GM12892 (cell line): Measurements from ENCODE around the gene TOGARAM1.

Experiments used
- DNase-seq: peaks from one replicate; pipeline ENCODE4 v3.0.0; 2011; ENCODE audit not compliant: insufficient read length
- FAIRE-seq: peaks from 2 replicates; lab custom pipeline; 2011; peaks lifted over from hg19 to GRCh38; lab: Jason Lieb, UNC
- POLR2A ChIP-seq: IDR thresholded peaks from 2 replicates; pipeline ENCODE4 v1.6.1; 2011; ENCODE audit warnings: low read depth, low read length, control low read depth
- POLR2AphosphoS5 ChIP-seq: IDR thresholded peaks from 2 replicates; pipeline ENCODE4 v1.6.1; 2011; ENCODE audit warnings: low read depth, low read length, control low read depth
- TAF1 ChIP-seq: IDR thresholded peaks from 2 replicates; pipeline ENCODE4 v1.6.1; 2011; ENCODE audit warnings: low read depth, mild to moderate bottlenecking, control low read depth, low read length, borderline replicate concordance

Gene TOGARAM1

GRCh38 chr14:44995770-44996294, 33.8 kb downstream of the TOGARAM1 start:
- no peak for DNase-seq
- FAIRE-seq: no peak
- TF ChIP-seq POLR2A: no peak
- no peak for TF ChIP-seq POLR2AphosphoS5
- no peak for TF ChIP-seq TAF1

- no peak for FAIRE-seq
- no peak for DNase-seq
- TF ChIP-seq POLR2AphosphoS5: no peak
- no peak for TF ChIP-seq TAF1
- no peak for TF ChIP-seq POLR2A
Measured at GRCh38 chr14:45003924-45004323, 41.9 kb downstream of the TOGARAM1 start.

GRCh38 chr14:45015133-45015532, 53.1 kb downstream of the TOGARAM1 start:
- no peak for FAIRE-seq
- no peak for DNase-seq
- no peak for TF ChIP-seq POLR2AphosphoS5
- TF ChIP-seq POLR2A: no peak
- no peak for TF ChIP-seq TAF1

- TF ChIP-seq POLR2A (no peak), POLR2AphosphoS5 (no peak), TAF1 (no peak)
- FAIRE-seq (peak; percentile 67), DNase-seq (no peak)
Measured at GRCh38 chr14:45028107-45028626, 66.2 kb downstream of the TOGARAM1 start.

GRCh38 chr14:45034730-45035129, 72.7 kb downstream of the TOGARAM1 start:
- FAIRE-seq: no peak
- no peak for TF ChIP-seq POLR2AphosphoS5
- TF ChIP-seq POLR2A: no peak
- TF ChIP-seq TAF1: no peak
- no peak for DNase-seq

- no peak for DNase-seq
- FAIRE-seq: no peak
- TF ChIP-seq POLR2A (no peak), TAF1 (no peak), POLR2AphosphoS5 (no peak)
Measured at GRCh38 chr14:45038256-45038655, 76.3 kb downstream of the TOGARAM1 start.

- no peak for FAIRE-seq
- no peak for DNase-seq
- TF ChIP-seq POLR2AphosphoS5 (no peak), POLR2A (no peak), TAF1 (no peak)
Measured at GRCh38 chr14:45038865-45039264, 76.9 kb downstream of the TOGARAM1 start.

GRCh38 chr14:45039390-45039789, 77.4 kb downstream of the TOGARAM1 start:
- FAIRE-seq: no peak

GRCh38 chr14:45041641-45042040, 79.7 kb downstream of the TOGARAM1 start:
- no peak for FAIRE-seq
- TF ChIP-seq TAF1: no peak
- no peak for TF ChIP-seq POLR2AphosphoS5
- no peak for TF ChIP-seq POLR2A

More at GRCh38 chr14:45039390-45039789, 77.4 kb downstream of the TOGARAM1 start:
- TF ChIP-seq TAF1 (no peak), POLR2AphosphoS5 (no peak), POLR2A (no peak)
- no peak for DNase-seq

GRCh38 chr14:45044638-45045037, 82.6 kb downstream of the TOGARAM1 start:
- TF ChIP-seq POLR2AphosphoS5 (no peak), TAF1 (no peak)
- FAIRE-seq (no peak), DNase-seq (no peak)

More at GRCh38 chr14:45041641-45042040, 79.7 kb downstream of the TOGARAM1 start:
- DNase-seq: no peak

GRCh38 chr14:45048385-45048784, 86.4 kb downstream of the TOGARAM1 start:
- DNase-seq: no peak
- no peak for TF ChIP-seq TAF1
- TF ChIP-seq POLR2AphosphoS5: no peak
- TF ChIP-seq POLR2A: no peak
- no peak for FAIRE-seq

- DNase-seq: no peak
- TF ChIP-seq POLR2A (no peak), TAF1 (no peak), POLR2AphosphoS5 (no peak)
- FAIRE-seq: no peak
Measured at GRCh38 chr14:45051180-45051579, 89.2 kb downstream of the TOGARAM1 start.
